ENCODE results near the gene KCNJ10. TPM values are rescaled to one million over a fixed set of nuclear protein-coding genes. Genes with fewer than 3 reads are reported as not detected.

The KCNJ10 gene
- total and polyA plus RNA-seq, 8 donors = 0.27 to 0.72 (median 0.56) TPM; not detected in 1

DNA sequence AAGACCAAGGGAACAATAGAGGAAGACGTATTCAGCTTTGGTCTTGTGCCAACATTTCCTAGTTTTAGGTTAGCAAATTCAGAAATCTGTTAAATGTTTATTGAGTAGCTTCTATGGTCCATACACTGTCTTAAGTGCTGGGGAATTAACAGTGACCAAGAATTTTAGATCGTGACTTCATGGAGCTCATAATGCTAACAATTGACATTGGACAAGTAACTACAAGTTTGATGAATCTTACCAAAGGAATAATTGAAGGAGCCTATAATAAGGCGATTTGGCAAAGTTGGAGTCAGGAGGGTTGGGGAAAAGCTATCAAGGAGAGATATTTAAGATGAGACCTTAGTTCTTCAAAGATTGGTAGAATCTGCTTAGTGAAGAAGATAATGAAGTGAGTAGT, 114.5 kb downstream of the KCNJ10 start:
- intact Hi-C loops (cut with DNase I) = no loop called here
- Histone ChIP-seq H3K4me1 (no peaks in the 10 kb centered on the region), H3K9me3 (no peaks in the 10 kb centered on the region), H3K27me3 (peaks cover 0 to 14% of the 10 kb centered on the region in 2 donors), H3K27ac (no peak overlapping the region), H3K36me3 (no peaks in the 10 kb centered on the region), H3K4me3 (no peak overlapping the region)
- DNase-seq (no peak), ATAC-seq (no peak)
- TF ChIP-seq, protein P1, sequence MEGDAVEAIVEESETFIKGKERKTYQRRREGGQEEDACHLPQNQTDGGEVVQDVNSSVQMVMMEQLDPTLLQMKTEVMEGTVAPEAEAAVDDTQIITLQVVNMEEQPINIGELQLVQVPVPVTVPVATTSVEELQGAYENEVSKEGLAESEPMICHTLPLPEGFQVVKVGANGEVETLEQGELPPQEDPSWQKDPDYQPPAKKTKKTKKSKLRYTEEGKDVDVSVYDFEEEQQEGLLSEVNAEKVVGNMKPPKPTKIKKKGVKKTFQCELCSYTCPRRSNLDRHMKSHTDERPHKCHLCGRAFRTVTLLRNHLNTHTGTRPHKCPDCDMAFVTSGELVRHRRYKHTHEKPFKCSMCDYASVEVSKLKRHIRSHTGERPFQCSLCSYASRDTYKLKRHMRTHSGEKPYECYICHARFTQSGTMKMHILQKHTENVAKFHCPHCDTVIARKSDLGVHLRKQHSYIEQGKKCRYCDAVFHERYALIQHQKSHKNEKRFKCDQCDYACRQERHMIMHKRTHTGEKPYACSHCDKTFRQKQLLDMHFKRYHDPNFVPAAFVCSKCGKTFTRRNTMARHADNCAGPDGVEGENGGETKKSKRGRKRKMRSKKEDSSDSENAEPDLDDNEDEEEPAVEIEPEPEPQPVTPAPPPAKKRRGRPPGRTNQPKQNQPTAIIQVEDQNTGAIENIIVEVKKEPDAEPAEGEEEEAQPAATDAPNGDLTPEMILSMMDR (IDR thresholded peaks at IDR 0.05) = no peak

DNA sequence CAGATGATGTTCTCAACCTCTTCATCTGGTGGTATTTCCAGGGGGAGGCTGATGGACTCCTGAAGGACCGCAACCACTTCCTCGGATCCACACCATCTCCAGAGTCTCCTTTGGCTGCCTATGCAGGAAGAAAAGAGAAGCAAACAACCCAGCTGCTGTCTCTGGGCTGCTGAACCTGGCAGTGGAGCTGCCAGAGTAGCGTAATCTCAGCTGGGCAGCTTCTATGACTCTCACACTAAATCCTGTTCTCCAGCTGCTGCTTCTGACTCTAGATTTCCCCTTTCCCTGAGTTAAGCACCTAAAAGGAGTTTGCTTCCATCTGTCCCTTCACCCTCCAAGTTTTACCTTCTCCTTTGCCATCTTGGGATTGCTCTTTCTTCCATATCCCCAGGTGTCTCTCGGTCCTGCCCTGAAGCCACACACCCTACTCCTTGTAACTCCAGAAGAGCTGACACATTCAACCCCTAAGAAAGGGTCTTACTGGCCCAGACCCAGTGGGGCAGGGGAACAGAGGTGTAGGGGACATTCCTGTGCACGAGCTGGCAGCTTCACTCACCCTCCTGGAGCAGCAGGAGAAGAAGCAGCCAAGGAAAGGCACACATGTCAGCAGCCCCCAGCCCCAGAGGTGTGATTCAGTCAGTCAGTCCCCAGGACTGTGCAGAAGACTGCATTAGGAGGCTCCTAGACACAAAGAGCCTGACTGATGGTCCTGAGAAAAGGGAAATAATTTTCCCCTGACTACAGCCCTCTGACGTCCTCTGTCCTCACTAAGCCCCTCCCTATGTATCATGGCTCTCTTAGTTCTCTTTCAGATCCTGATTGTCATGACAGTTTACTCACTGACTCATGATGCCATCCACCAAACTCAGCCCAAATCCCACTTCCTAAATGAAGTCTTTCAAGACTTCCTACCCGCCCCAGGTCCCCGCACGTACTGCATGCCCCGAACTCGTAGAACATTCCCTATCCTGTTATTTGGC, 116.1 kb downstream of the KCNJ10 start, which contains the start of gene SLAMF9:
Gene SLAMF9 (minus strand): TSS at position 702 of the 980 bp plus-strand sequence. CDS start 100 bp downstream, at position 602.
- intact Hi-C loops (cut with DNase I) = no loop called here
- DNase-seq (no peak), ATAC-seq (peak; percentile 66)
- Histone ChIP-seq H3K4me1 (peaks cover 0 to 6% of the 10 kb centered on the region in 2 donors), H3K4me3 (no peak within 1 kb of the TSS), H3K27ac (no peak within 1 kb of the TSS), H3K36me3 (no peaks in the 10 kb centered on the region), H3K27me3 (peaks cover 0 to 14% of the 10 kb centered on the region in 2 donors), H3K9me3 (no peaks in the 10 kb centered on the region)
- TF ChIP-seq, protein P1 (IDR thresholded peaks at IDR 0.05) = no peak

- peaks cover 0 to 6% of the 10 kb centered on the region in 2 donors for H3K4me1 ChIP-seq
- H3K27me3 ChIP-seq = peaks cover 0 to 14% of the 10 kb centered on the region in 2 donors
- H3K27ac ChIP-seq = no peak overlapping the region
- H3K4me3 ChIP-seq = no peak overlapping the region
- DNase-seq (no peak), ATAC-seq (no peak)
- no peaks in the 10 kb centered on the region for H3K9me3 ChIP-seq
- TF ChIP-seq, protein P1 (IDR thresholded peaks at IDR 0.05) = no peak
- H3K36me3 ChIP-seq = no peaks in the 10 kb centered on the region
- intact Hi-C loops (cut with DNase I) = no loop called here
These were observed 117.0 kb downstream of the KCNJ10 start for GRCh38 chr1:159952932-159953331.

GRCh38 chr1:159951551-159951950, 118.4 kb downstream of the KCNJ10 start:
- Histone ChIP-seq H3K4me3 (no peak overlapping the region), H3K27ac (no peak overlapping the region), H3K9me3 (no peaks in the 10 kb centered on the region), H3K36me3 (no peaks in the 10 kb centered on the region), H3K4me1 (peaks cover 0 to 6% of the 10 kb centered on the region in 2 donors), H3K27me3 (peaks cover 0 to 17% of the 10 kb centered on the region in 2 donors)
- intact Hi-C loops (cut with DNase I) = no loop called here
- TF ChIP-seq, protein P1 (IDR thresholded peaks at IDR 0.05) = no peak
- DNase-seq (no peak), ATAC-seq (no peak)

- ATAC-seq = no peak
- peaks cover 0 to 23% of the 10 kb centered on the region in 2 donors for H3K27me3 ChIP-seq
- no peak for DNase-seq
- H3K4me3 ChIP-seq = no peak overlapping the region
- no peaks in the 10 kb centered on the region for H3K36me3 ChIP-seq
- no peaks in the 10 kb centered on the region for H3K9me3 ChIP-seq
- peaks cover 0 to 6% of the 10 kb centered on the region in 2 donors for H3K4me1 ChIP-seq
- intact Hi-C loops (cut with DNase I) = no loop called here
- no peak overlapping the region for H3K27ac ChIP-seq
- TF ChIP-seq, protein P1 (IDR thresholded peaks at IDR 0.05) = no peak
These were observed 118.9 kb downstream of the KCNJ10 start for GRCh38 chr1:159951016-159951415.
